Endothelial cell of umbilical vein (primary cell): Measurements from ENCODE around the gene DPP7. TPM values are rescaled to one million over a fixed set of nuclear protein-coding genes. Genes with fewer than 3 reads are reported as not detected.
"Not testable (repeated sequence)": the region's sequence is repeated elsewhere in the genome, so short reads cannot be mapped to it uniquely, and the experiment has no call there.

Experiments used
- BruUV-seq: library from RNA; stranded (reverse); fragments of 400-500 nt; replicated peaks from 2 replicates; lab custom pipeline; 2021; lab: Mats Ljungman, UMichigan
- CTCF ChIA-PET: fragments of 300-600, 350-600 bp; sonication (Branson Sonifier 250); formaldehyde crosslinking; loops from one replicate; lab custom pipeline; 2021; ENCODE audit warnings: antibody characterized with exemption, inconsistent platforms; lab: Charles Lee
- POLR2A ChIA-PET: fragments of 300-600, 350-600 bp; sonication (Branson Sonifier 250); formaldehyde crosslinking; loops from one replicate; lab custom pipeline; 2021; ENCODE audit warnings: antibody characterized with exemption, inconsistent platforms; lab: Charles Lee
- DNase-seq: peaks from one replicate; pipeline ENCODE4 v3.0.0-alpha.2; 2011; ENCODE audit warnings: low read depth, low spot score
- FAIRE-seq: peaks from 2 replicates; lab custom pipeline; 2011; peaks lifted over from hg19 to GRCh38; lab: Jason Lieb, UNC
- H2AFZ ChIP-seq: 2 replicates; pipeline ENCODE4 v1.6.0; 2012; ENCODE audit warnings: low read depth, low read length, control low read depth, inconsistent platforms
- H3K27ac ChIP-seq: 2 replicates; pipeline ENCODE4 v1.5.1; 2011; ENCODE audit warnings: low read depth, mild to moderate bottlenecking, control low read depth, low read length, moderate library complexity; ENCODE audit not compliant: insufficient read depth
- H3K27me3 ChIP-seq, 2 experiments: 2 replicates each; pipeline versions ENCODE4 v1.6.0 to v1.6.1; 2011; ENCODE audit warnings: low read length in 2 of 2, mixed read lengths in 1 of 2; ENCODE audit not compliant: control insufficient read depth in 2 of 2, insufficient read depth in 2 of 2
- H3K36me3 ChIP-seq, 2 experiments: 2 replicates in 1 of 2; 3 replicates in 1 of 2; pipeline ENCODE4 v1.5.1; 2011; ENCODE audit warnings: low read length in 2 of 2, mild to moderate bottlenecking in 1 of 2, moderate library complexity in 1 of 2; ENCODE audit not compliant: control insufficient read depth in 2 of 2, insufficient read depth in 2 of 2; ENCODE audit errors: extremely low read depth in 1 of 2
- H3K4me1 ChIP-seq: 3 replicates; pipeline ENCODE4 v1.5.1; 2011; ENCODE audit warnings: mild to moderate bottlenecking, low read length; ENCODE audit not compliant: control insufficient read depth, insufficient read depth; ENCODE audit errors: extremely low read depth
- H3K4me2 ChIP-seq: 2 replicates; pipeline ENCODE4 v1.6.1; 2011; ENCODE audit warnings: low read length, control low read depth, mixed read lengths; ENCODE audit not compliant: insufficient read depth
- H3K4me3 ChIP-seq, 3 experiments: fragments of 200-600 bp in 1 of 3; sonication (generic), shearing (Covaris generic) in 1 of 3; replicated peaks in 1 of 3; 2 replicates each; pipeline ENCODE4 v1.5.1; 2011 to 2016; ENCODE audit warnings: control low read depth in 3 of 3, low read length in 3 of 3, mild to moderate bottlenecking in 2 of 3, inconsistent platforms in 1 of 3, low read depth in 1 of 3, moderate library complexity in 1 of 3; ENCODE audit not compliant: insufficient read depth in 1 of 3
- H3K79me2 ChIP-seq: 2 replicates; pipeline ENCODE4 v1.6.0; 2012; ENCODE audit warnings: low read length, inconsistent platforms; ENCODE audit not compliant: control insufficient read depth, insufficient read depth
- H3K9ac ChIP-seq: replicated peaks from 2 replicates; pipeline ENCODE3; 2011; ENCODE audit warnings: low read length, control low read depth; ENCODE audit not compliant: insufficient read depth; ENCODE audit errors: extremely low read depth
- H3K9me1 ChIP-seq: replicated peaks from 3 replicates; pipeline ENCODE4 v1.6.0; 2011; ENCODE audit warnings: mild to moderate bottlenecking, low read length; ENCODE audit not compliant: control insufficient read depth, insufficient read depth; ENCODE audit errors: extremely low read depth
- H3K9me3 ChIP-seq: replicated peaks from 2 replicates; pipeline ENCODE4 v1.5.1; 2012; ENCODE audit warnings: low read length, inconsistent platforms; ENCODE audit not compliant: control insufficient read depth, insufficient read depth
- H4K20me1 ChIP-seq: replicated peaks from 2 replicates; pipeline ENCODE3; 2011; ENCODE audit warnings: mild to moderate bottlenecking, low read length; ENCODE audit not compliant: control insufficient read depth, insufficient read depth; ENCODE audit errors: extremely low read depth
- EZH2 ChIP-seq: IDR thresholded peaks from 2 replicates; pipeline ENCODE4 v1.6.1; 2012; ENCODE audit warnings: borderline replicate concordance, low read depth, mild to moderate bottlenecking, moderate library complexity, low read length, inconsistent platforms; ENCODE audit not compliant: severe bottlenecking
- FOS ChIP-seq: IDR thresholded peaks from 2 replicates; pipeline ENCODE4 v1.6.1; 2011; ENCODE audit warnings: mild to moderate bottlenecking, low read length, moderate library complexity, borderline replicate concordance; ENCODE audit not compliant: insufficient read depth
- GATA2 ChIP-seq: IDR thresholded peaks from 2 replicates; pipeline ENCODE4 v1.7.0; 2011; ENCODE audit warnings: low read depth, mild to moderate bottlenecking, moderate library complexity, mixed read lengths, low read length; ENCODE audit not compliant: insufficient read length, insufficient read depth
- JUN ChIP-seq: IDR thresholded peaks from 2 replicates; pipeline ENCODE4 v1.6.1; 2011; ENCODE audit warnings: borderline replicate concordance, low read depth; ENCODE audit not compliant: insufficient read length, insufficient read depth
- MYC ChIP-seq: IDR thresholded peaks from one replicate; pipeline ENCODE4 v1.6.1; 2011; ENCODE audit warnings: mild to moderate bottlenecking, low read depth, low read length
- POLR2A ChIP-seq: IDR thresholded peaks from 2 replicates; pipeline ENCODE4 v1.6.1; 2012; ENCODE audit warnings: low read depth, mild to moderate bottlenecking, control low read depth, low read length
- POLR2AphosphoS5 ChIP-seq: IDR thresholded peaks from 2 replicates; pipeline ENCODE4 v1.6.1; 2012; ENCODE audit warnings: low read depth, mild to moderate bottlenecking, control low read depth, low read length, moderate library complexity; ENCODE audit not compliant: insufficient read depth
- dilution Hi-C: fragments of 300-500 bp; cut with MboI; formaldehyde crosslinking; loops from one replicate; pipeline ENCODE4 v1.15.0; 2019; ENCODE audit warnings: low sequenced_read_pairs; ENCODE audit not compliant: extremely low pct_ligation_motif_present
- intact Hi-C: fragments of 100-400 bp; cut with micrococcal nuclease; formaldehyde crosslinking; loops from one replicate; pipeline ENCODE4 v1.10.0; 2022
- polyA plus RNA-seq, 4 experiments: library from polyadenylated mRNA; depleted of rRNA in 3 of 4; stranded (reverse) in 3 of 4; unstranded in 1 of 4; fragments of >200 nt; gene quantifications; 2 replicates each; pipeline versions ENCODE4 v1.2.1 to v1.2.3, GENCODE V29; 2011 to 2012; ENCODE audit warnings: missing spikeins in 1 of 4
- total RNA-seq: library from RNA; stranded (reverse); gene quantifications from 2 replicates; pipeline ENCODE4 v1.2.3, GENCODE V29; 2021
- TF ChIP-seq, protein P1 (sequence below), 2 donors: IDR thresholded peaks; 1 replicate in 1 of 2; 2 replicates in 1 of 2; pipeline ENCODE4 v1.5.1; 2011; ENCODE audit warnings: low read length in 2 of 2, mild to moderate bottlenecking in 2 of 2, moderate library complexity in 2 of 2, control low read depth in 1 of 2, inconsistent platforms in 1 of 2, low read depth in 1 of 2; ENCODE audit not compliant: insufficient read depth in 1 of 2; ENCODE audit errors: extremely low read depth in 1 of 2
- TF ChIP-seq, protein P2 (sequence below): IDR thresholded peaks from 2 replicates; pipeline ENCODE4 v1.6.1; 2011; ENCODE audit not compliant: insufficient read depth, insufficient read length

Gene DPP7
- total and polyA plus RNA-seq, 2 donors (not counting 3 experiments of a cell fraction or from before 2014, with no cell fraction given): 149 to 200 TPM

DNA sequence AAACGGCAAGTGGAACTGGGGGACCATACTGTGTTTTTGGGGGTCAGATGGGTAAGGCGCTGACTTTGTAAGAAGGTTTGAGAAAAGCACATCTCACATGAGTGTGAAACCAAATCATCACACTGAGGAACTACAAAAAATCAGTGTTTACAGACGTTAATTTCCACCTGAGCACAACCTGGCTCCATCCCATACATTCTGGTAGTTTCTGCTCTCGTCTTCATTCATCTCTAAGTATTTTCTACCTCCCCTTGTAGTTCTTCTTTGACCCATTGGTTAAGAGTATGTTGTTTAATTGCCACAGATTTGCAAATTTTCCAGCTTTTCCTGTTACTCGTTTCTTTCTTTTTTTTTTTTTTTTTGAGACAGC lies 8.9 kb upstream of the DPP7 start:
- intact Hi-C loops: no loop called here
- Histone ChIP-seq H3K4me3 (no peak overlapping the region), H4K20me1 (no peaks in the 10 kb centered on the region), H3K27ac (no peak overlapping the region), H3K9me3 (no peaks in the 10 kb centered on the region), H2AFZ (no peak overlapping the region), H3K36me3 (no peaks in the 10 kb centered on the region), H3K4me2 (no peak overlapping the region), H3K9ac (no peak overlapping the region), H3K79me2 (peaks cover 13% of the 10 kb centered on the region), H3K4me1 (peaks cover 15% of the 10 kb centered on the region), H3K9me1 (no peaks in the 10 kb centered on the region), H3K27me3 (no peaks in the 10 kb centered on the region)
- no TSS peak for BruUV-seq
- DNase-seq (no peak), FAIRE-seq (no peak)
- dilution Hi-C loops: no loop called here
- CTCF ChIA-PET: interaction anchor here (0.6 to 4.0 kb wide), 6 partner anchors 9 to 139 kb away, joined by 3 to 20 read pairs (median 4); partner anchors contain the start of gene RNF224
- TF ChIP-seq MYC (no peak), FOS (no peak), GATA2 (no peak), POLR2A (no peak), EZH2 (no peak), JUN (no peak), POLR2AphosphoS5 (no peak)
- TF ChIP-seq, protein P1, sequence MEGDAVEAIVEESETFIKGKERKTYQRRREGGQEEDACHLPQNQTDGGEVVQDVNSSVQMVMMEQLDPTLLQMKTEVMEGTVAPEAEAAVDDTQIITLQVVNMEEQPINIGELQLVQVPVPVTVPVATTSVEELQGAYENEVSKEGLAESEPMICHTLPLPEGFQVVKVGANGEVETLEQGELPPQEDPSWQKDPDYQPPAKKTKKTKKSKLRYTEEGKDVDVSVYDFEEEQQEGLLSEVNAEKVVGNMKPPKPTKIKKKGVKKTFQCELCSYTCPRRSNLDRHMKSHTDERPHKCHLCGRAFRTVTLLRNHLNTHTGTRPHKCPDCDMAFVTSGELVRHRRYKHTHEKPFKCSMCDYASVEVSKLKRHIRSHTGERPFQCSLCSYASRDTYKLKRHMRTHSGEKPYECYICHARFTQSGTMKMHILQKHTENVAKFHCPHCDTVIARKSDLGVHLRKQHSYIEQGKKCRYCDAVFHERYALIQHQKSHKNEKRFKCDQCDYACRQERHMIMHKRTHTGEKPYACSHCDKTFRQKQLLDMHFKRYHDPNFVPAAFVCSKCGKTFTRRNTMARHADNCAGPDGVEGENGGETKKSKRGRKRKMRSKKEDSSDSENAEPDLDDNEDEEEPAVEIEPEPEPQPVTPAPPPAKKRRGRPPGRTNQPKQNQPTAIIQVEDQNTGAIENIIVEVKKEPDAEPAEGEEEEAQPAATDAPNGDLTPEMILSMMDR (IDR thresholded peaks at IDR 0.05; ENCODE audit: extremely low read depth in 1 of 2, insufficient read depth in 1 of 2, low read depth in 1 of 2, low read length in 2 of 2): no peak
- TF ChIP-seq, protein P2, sequence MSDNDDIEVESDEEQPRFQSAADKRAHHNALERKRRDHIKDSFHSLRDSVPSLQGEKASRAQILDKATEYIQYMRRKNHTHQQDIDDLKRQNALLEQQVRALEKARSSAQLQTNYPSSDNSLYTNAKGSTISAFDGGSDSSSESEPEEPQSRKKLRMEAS: no peak
- POLR2A ChIA-PET: interaction anchor here (0.7 kb wide), 2 partner anchors 60 to 119 kb away, joined by 6 read pairs; no protein-coding TSS in a partner anchor

DNA sequence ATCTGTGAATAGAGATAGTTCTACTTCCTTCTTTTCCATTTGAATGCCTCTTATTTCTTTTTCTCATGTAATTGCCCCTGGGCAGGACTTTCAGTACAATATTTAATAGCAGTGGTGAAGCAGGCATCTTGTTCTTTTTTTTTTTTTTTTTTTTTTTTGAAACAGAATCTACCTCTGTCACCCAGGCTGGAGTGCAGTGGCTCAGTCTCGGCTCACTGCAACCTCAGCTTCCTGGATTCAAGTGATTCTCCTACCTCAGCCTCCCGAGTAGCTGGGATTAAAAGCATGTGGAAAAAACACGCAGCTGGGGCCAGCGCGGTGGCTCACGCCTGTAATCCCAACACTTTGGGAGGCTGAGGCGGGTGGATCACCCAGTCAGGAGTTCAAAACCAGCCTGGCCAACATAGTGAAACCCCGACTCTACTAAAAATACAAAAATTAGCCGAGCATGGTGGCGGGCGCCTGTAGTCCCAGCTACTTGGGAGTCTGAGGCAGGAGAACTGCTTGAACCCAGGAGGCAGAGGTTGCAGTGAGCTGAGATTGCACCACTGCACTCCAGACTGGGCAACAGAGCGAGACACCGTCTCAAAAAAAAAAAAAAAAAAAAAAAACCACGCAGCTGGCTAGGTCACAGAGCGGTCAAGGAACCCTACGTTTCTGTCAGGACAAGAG lies 8.4 kb upstream of the DPP7 start:
- H3K27me3 ChIP-seq, H3K79me2 ChIP-seq, H3K9ac ChIP-seq, FAIRE-seq, H3K9me1 ChIP-seq, H3K4me3 ChIP-seq, dilution Hi-C loops, H3K9me3 ChIP-seq, H3K27ac ChIP-seq, H3K36me3 ChIP-seq, H2AFZ ChIP-seq, DNase-seq, H3K4me2 ChIP-seq, H4K20me1 ChIP-seq, H3K4me1 ChIP-seq, BruUV-seq: not testable (repeated sequence)
- intact Hi-C loops: loop anchor here (1.0 kb wide), 1 partner anchor 100 kb away; no protein-coding TSS in a partner anchor
- ChIA-PET CTCF (interaction anchor here (0.7 to 4.0 kb wide), 4 partner anchors 53 to 140 kb away, joined by 3 to 20 read pairs (median 4); partner anchors contain the start of gene RNF224), POLR2A (interaction anchor here (0.7 kb wide), 2 partner anchors 61 to 119 kb away, joined by 6 read pairs; no protein-coding TSS in a partner anchor)
